Measurements from ENCODE around the gene VCY.
"Not testable (repeated sequence)": the region's sequence is repeated elsewhere in the genome, so short reads cannot be mapped to it uniquely, and the experiment has no call there.

Gene VCY

GRCh38 chrY:13986373-13986772 is at the start of gene VCY:
Gene VCY (minus strand): TSS chrY:13986473. CDS start chrY:13986440, 33 bp downstream.
- DNase-seq: not testable (repeated sequence)

GRCh38 chrY:14030395-14030794 is 44.1 kb upstream of the VCY start:
- not testable (repeated sequence) for DNase-seq

GRCh38 chrY:14011916-14012315 is 25.6 kb upstream of the VCY start:
- not testable (repeated sequence) for DNase-seq

- not testable (repeated sequence) for DNase-seq
These were observed 43.9 kb downstream of the VCY start for GRCh38 chrY:13942406-13942805.
